Neural crest cell (in vitro differentiated cells): ENCODE data around the gene MVK. TPM values are rescaled to one million over a fixed set of nuclear protein-coding genes. Genes with fewer than 3 reads are reported as not detected.

Experiments
- DNase-seq: peaks from one replicate; pipeline ENCODE4 v3.0.0; 2021; ENCODE audit warnings: low read depth, mixed read lengths, low spot score
- H3K27ac Mint-ChIP-seq: one replicate; pipeline ENCODE4 v1.8.0; 2021; ENCODE audit warnings: mild to moderate bottlenecking, mixed read lengths; ENCODE audit not compliant: unreplicated experiment
- H3K27me3 Mint-ChIP-seq: 2 replicates; pipeline ENCODE4 v1.8.0; 2021; ENCODE audit warnings: low read depth, mild to moderate bottlenecking, mixed read lengths
- H3K36me3 Mint-ChIP-seq: 2 replicates; pipeline ENCODE4 v1.8.0; 2021; ENCODE audit warnings: low read depth, mild to moderate bottlenecking, mixed read lengths
- H3K4me1 Mint-ChIP-seq: 2 replicates; pipeline ENCODE4 v1.8.0; 2021; ENCODE audit warnings: mixed read lengths
- H3K4me3 Mint-ChIP-seq: one replicate; pipeline ENCODE4 v1.8.0; 2021; ENCODE audit warnings: mild to moderate bottlenecking, mixed read lengths
- H3K9me3 Mint-ChIP-seq: 2 replicates; pipeline ENCODE4 v1.8.0; 2021; ENCODE audit warnings: mixed read lengths
- total RNA-seq: library from RNA; stranded (reverse); gene quantifications from 2 replicates; pipeline ENCODE4 v1.2.1, GENCODE V29; 2021
- TF ChIP-seq, protein P1 (sequence below): fragments of 200-600 bp; sonication (generic); conservative IDR thresholded peaks from 2 replicates; pipeline ENCODE4 v1.5.0; 2021; ENCODE audit warnings: antibody characterized with exemption, mild to moderate bottlenecking

Gene MVK
- total RNA-seq, 1 donor from 2014 or later, result 59.3 TPM

- DNase-seq, result no peak
- Mint-ChIP-seq H3K9me3 (no peaks in the 10 kb centered on the region), H3K4me1 (peaks cover 7% of the 10 kb centered on the region)
These were observed 32.8 kb upstream of the MVK start for GRCh38 chr12:109540526-109541412.

GRCh38 chr12:109541413-109541726 is 32.2 kb upstream of the MVK start:
- TF ChIP-seq, protein P1, sequence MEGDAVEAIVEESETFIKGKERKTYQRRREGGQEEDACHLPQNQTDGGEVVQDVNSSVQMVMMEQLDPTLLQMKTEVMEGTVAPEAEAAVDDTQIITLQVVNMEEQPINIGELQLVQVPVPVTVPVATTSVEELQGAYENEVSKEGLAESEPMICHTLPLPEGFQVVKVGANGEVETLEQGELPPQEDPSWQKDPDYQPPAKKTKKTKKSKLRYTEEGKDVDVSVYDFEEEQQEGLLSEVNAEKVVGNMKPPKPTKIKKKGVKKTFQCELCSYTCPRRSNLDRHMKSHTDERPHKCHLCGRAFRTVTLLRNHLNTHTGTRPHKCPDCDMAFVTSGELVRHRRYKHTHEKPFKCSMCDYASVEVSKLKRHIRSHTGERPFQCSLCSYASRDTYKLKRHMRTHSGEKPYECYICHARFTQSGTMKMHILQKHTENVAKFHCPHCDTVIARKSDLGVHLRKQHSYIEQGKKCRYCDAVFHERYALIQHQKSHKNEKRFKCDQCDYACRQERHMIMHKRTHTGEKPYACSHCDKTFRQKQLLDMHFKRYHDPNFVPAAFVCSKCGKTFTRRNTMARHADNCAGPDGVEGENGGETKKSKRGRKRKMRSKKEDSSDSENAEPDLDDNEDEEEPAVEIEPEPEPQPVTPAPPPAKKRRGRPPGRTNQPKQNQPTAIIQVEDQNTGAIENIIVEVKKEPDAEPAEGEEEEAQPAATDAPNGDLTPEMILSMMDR, result no peak
- no peaks in the 10 kb centered on the region for H3K27me3 Mint-ChIP-seq
- DNase-seq, result no peak
- H3K27ac Mint-ChIP-seq, result no peak overlapping the region
- no peaks in the 10 kb centered on the region for H3K9me3 Mint-ChIP-seq
- peaks cover 7% of the 10 kb centered on the region for H3K4me1 Mint-ChIP-seq
- H3K4me3 Mint-ChIP-seq, result no peak overlapping the region
- H3K36me3 Mint-ChIP-seq, result no peaks in the 10 kb centered on the region

More at GRCh38 chr12:109540526-109541412, 32.8 kb upstream of the MVK start:
- Mint-ChIP-seq H3K4me3 (no peak overlapping the region), H3K27ac (no peak overlapping the region), H3K36me3 (no peaks in the 10 kb centered on the region), H3K27me3 (no peaks in the 10 kb centered on the region)
- TF ChIP-seq, protein P1, result no peak

GRCh38 chr12:109542014-109542413 is 31.6 kb upstream of the MVK start:
- TF ChIP-seq, protein P1, result no peak
- no peaks in the 10 kb centered on the region for H3K36me3 Mint-ChIP-seq
- no peaks in the 10 kb centered on the region for H3K27me3 Mint-ChIP-seq
- no peak overlapping the region for H3K4me3 Mint-ChIP-seq
- H3K27ac Mint-ChIP-seq, result no peak overlapping the region
- no peaks in the 10 kb centered on the region for H3K9me3 Mint-ChIP-seq
- DNase-seq, result no peak
- H3K4me1 Mint-ChIP-seq, result peaks cover 7% of the 10 kb centered on the region

GRCh38 chr12:109542876-109543275 is 30.7 kb upstream of the MVK start:
- no peaks in the 10 kb centered on the region for H3K9me3 Mint-ChIP-seq
- no peaks in the 10 kb centered on the region for H3K27me3 Mint-ChIP-seq
- TF ChIP-seq, protein P1, result no peak
- no peak overlapping the region for H3K4me3 Mint-ChIP-seq
- DNase-seq, result no peak
- H3K4me1 Mint-ChIP-seq, result peaks cover 7% of the 10 kb centered on the region
- H3K27ac Mint-ChIP-seq, result no peak overlapping the region
- no peaks in the 10 kb centered on the region for H3K36me3 Mint-ChIP-seq

DNA sequence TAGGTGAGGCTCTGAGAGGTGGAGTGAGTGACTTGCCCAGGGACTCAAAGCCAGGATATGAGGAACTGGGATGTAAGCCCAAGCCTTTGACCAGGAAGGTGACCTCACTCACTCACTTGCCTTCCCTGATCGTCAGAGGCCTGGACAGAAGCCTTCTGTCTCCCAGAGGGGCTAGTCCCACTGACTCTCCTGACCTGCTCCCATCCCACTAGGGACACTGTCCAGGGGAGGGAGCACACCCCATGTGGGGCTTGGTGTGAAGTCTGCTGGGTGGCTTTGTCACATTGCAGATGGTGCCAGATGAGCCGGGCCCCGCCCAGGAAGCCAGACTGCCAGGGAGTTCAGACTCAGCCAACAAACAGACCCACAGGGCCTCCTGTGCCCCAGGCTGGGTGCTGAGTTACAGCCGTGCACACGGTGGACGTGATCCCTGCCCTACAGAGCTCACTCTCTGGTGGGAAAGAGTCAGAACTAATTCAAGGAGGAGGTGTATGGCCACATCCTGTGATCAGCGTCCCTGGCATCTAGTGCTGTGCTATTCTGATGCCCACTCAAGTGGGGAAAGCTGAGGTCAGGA is 28.6 kb upstream of the MVK start:
- no peaks in the 10 kb centered on the region for H3K36me3 Mint-ChIP-seq
- no peak overlapping the region for H3K4me3 Mint-ChIP-seq
- no peaks in the 10 kb centered on the region for H3K4me1 Mint-ChIP-seq
- no peak overlapping the region for H3K27ac Mint-ChIP-seq
- no peaks in the 10 kb centered on the region for H3K9me3 Mint-ChIP-seq
- DNase-seq, result no peak
- TF ChIP-seq, protein P1, result no peak
- peaks cover 12% of the 10 kb centered on the region for H3K27me3 Mint-ChIP-seq
